ENCODE measurements around the gene UBXN6. TPM values are rescaled to one million over a fixed set of nuclear protein-coding genes. Genes with fewer than 3 reads are reported as not detected.
A peak's percentile ranks its signal among the peaks of the same experiment; 100 is the strongest.

Gene UBXN6
- total and polyA plus RNA-seq, 11 donors = 75.1 to 137 (median 113) TPM

GRCh38 chr19:4401769-4402170, 55.8 kb downstream of the UBXN6 start:
- no peaks in the 10 kb centered on the region for H3K9me3 ChIP-seq
- TF ChIP-seq CTCF (IDR thresholded peaks at IDR 0.05) (no peak), POLR2A (IDR thresholded peaks at IDR 0.05) (no peak)
- WGBS, 4 donors = 1 to 2% (median 2%) methylated on average over 8 of the region's 8 CpGs
- peak overlapping the region; percentile 73 to 95 (median 88) for H3K27ac ChIP-seq
- intact Hi-C loops (cut with DNase I) = loop anchor here in 5 of 10 donors (2.0 to 10.0 kb wide), 8 partner anchors 33 to 155 kb away; partner anchors contain the start of genes MPND (in 2 of the 5), UBXN6 (in 2 of the 5) and YJU2 (in 2 of the 5)
- peak overlapping the region in 11 of 12 donors; percentile 10 to 97 (median 70) for H3K4me3 ChIP-seq
- peaks cover 4 to 59% (median 41%) of the 10 kb centered on the region in 12 donors for H3K4me1 ChIP-seq
- ATAC-seq (no peak), DNase-seq (no peak)
- H3K36me3 ChIP-seq = peaks cover 0 to 9% (median 0%) of the 10 kb centered on the region in 9 donors
- no peaks in the 10 kb centered on the region for H3K27me3 ChIP-seq

- H3K27ac ChIP-seq = peak within 1 kb of the TSS; percentile 81 to 98 (median 96)
- peaks cover 4 to 70% (median 44%) of the 10 kb centered on the region in 12 donors for H3K4me1 ChIP-seq
- no peaks in the 10 kb centered on the region for H3K27me3 ChIP-seq
- TF ChIP-seq CTCF (IDR thresholded peaks at IDR 0.05) = peak; percentile 83 to 98 (median 93)
- peak in 1 of 2 donors; percentile 42 for TF ChIP-seq POLR2A (IDR thresholded peaks at IDR 0.05)
- intact Hi-C loops (cut with DNase I) = loop anchor here in 5 of 10 donors (1.0 to 10.0 kb wide), 10 partner anchors 26 to 154 kb away; partner anchors contain the start of genes UBXN6 (in 2 of the 5), YJU2 (in 2 of the 5) and MPND (in 1 of the 5)
- H3K4me3 ChIP-seq = peak within 1 kb of the TSS; percentile 75 to 100 (median 94)
- ATAC-seq (peak; percentile 55 to 77 (median 66)), DNase-seq (peak; percentile 91 to 96 (median 93))
- H3K9me3 ChIP-seq = no peaks in the 10 kb centered on the region
- H3K36me3 ChIP-seq = peaks cover 0 to 23% (median 10%) of the 10 kb centered on the region in 9 donors
- 1% methylated on average over 26 to 90 of the region's 90 CpGs for WGBS, 4 donors
Measured at GRCh38 chr19:4400135-4400936, 57.3 kb downstream of the UBXN6 start, which contains the start of gene SH3GL1. Gene SH3GL1 (minus strand): TSS chr19:4400547. CDS start chr19:4400368, 179 bp downstream.

- peaks cover 4 to 75% (median 48%) of the 10 kb centered on the region in 12 donors for H3K4me1 ChIP-seq
- 0 to 1% (median 0%) methylated on average over 11 to 12 of the region's 12 CpGs for WGBS, 4 donors
- no peak for DNase-seq
Measured at GRCh38 chr19:4399812-4400134, 57.8 kb downstream of the UBXN6 start.

More at GRCh38 chr19:4399812-4400134, 57.8 kb downstream of the UBXN6 start:
- H3K36me3 ChIP-seq = peaks cover 0 to 29% (median 15%) of the 10 kb centered on the region in 9 donors
- ATAC-seq = peak in 2 of 4 donors; percentile 12
- no peaks in the 10 kb centered on the region for H3K27me3 ChIP-seq
- peak overlapping the region; percentile 75 to 100 (median 94) for H3K4me3 ChIP-seq
- H3K27ac ChIP-seq = peak overlapping the region; percentile 81 to 98 (median 96)
- intact Hi-C loops (cut with DNase I) = loop anchor here in 8 of 10 donors (1.0 to 10.0 kb wide), 12 partner anchors 25 to 153 kb away; partner anchors contain the start of genes MPND (in 3 of the 8), UBXN6 (in 2 of the 8) and YJU2 (in 2 of the 8)
- TF ChIP-seq CTCF (IDR thresholded peaks at IDR 0.05) = no peak
- TF ChIP-seq POLR2A (IDR thresholded peaks at IDR 0.05) = no peak
- no peaks in the 10 kb centered on the region for H3K9me3 ChIP-seq

Data from heart left ventricle (tissue), 16 donors.